ENCODE results near the gene P3H4.

P3H4 gene

DNA sequence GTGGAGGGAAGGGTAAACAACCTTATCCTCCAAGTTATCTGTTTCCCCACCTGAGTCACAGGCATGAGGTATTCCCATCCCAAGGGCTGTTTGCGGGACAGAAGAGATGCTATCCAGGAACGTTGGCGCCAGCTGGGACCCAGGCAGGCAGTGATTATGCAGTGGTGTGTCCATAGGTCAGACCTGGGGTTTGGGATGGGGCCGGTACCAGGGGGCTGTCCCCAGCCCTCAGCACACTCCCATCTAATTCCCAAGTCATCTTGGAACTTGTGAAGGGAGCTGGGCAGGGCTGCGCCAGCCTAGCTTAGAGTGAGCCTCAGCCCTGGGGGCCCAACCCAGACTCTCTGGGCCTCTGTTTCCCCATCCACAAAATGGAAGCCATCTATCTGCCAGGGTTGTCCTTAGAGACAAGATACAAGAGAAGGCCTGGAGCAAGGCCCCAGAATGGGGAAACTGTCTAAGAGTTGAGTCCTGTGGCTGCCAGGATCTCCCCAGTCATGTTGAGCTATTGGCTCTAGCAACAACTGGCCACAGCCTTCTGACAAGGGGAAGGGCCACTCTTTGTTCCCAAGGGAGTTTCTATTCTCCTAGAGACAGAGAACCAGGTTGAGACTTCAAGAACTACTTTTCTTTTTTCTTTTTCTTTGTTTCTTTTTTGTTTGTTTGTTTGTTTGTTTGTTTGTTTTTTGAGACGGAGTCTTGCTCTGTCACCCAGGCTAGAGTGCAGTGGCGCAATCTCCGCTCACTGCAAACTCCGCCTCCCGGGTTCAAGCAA is 15.4 kb downstream of the P3H4 start:
- H3K4me3 ChIP-seq (ENCODE audit: low read depth, low read length) = no peak overlapping the region
- TF ChIP-seq CTCF (IDR thresholded peaks at IDR 0.05; ENCODE audit: control insufficient read depth, extremely low read depth, insufficient read depth) = no peak
- DNase-seq (ENCODE audit: low read depth) = no peak

DNA sequence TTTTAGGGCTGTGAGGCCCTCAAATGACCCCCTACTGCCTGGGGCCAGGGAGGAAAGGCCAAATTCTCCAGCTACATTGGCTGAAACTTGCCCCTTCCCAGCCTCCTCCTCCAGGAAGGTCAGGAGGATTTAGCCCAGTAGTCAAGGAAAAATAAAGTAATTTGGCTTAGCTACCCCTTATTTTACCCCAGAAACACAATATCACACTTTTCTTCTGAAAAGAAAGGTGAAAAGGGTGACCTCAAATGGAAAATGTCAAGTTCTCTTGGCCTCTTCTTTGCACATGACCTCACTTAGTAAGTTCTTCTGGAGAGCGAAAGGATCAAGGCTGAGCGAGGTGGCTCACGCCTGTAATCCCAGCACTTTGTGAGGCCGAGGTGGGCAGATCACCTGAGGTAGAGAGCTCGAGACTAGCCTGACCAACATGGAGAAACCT is 17.2 kb downstream of the P3H4 start:
- no peak for TF ChIP-seq CTCF (IDR thresholded peaks at IDR 0.05; ENCODE audit: control insufficient read depth, extremely low read depth, insufficient read depth)
- DNase-seq (ENCODE audit: low read depth) = no peak
- H3K4me3 ChIP-seq (ENCODE audit: low read depth, low read length) = no peak overlapping the region

DNA sequence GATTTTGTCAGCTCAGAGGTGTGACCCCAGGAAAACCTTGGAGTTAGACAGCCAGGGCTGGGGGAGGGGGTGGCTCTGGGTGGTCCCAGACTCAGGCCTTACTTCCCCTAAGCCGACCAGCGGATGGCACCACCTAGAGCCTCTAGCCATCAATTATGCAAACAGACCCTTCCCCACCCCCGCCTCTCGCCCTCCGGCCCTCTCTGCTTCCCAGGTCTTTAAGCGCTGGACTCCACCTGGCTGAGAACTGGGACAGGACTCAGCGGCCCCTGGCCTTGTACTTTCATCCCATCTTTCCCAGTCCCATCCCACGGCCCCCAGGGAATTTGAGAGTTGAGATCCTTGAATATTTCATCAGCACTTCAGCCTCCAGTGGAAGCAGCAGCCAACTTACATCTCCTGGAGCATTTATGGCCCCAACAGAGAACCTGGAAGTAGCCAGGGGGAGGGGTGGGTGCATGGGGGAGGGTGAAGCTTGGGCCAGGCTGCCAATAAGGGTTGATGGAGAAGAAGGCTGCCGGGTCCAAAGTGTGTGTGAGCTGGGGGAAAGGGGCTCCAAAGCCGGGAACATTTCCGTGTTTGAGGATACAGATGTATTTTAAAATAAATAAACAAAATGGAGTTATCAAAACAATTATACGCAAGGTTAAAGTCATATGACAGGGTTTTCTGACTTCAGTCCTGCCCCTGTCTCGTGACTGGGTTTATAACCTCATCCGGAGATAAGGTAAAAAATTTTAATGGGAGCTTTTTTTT is 17.8 kb downstream of the P3H4 start:
- H3K4me3 ChIP-seq (ENCODE audit: low read depth, low read length) = no peak overlapping the region
- no peak for TF ChIP-seq CTCF (IDR thresholded peaks at IDR 0.05; ENCODE audit: control insufficient read depth, extremely low read depth, insufficient read depth)
- no peak for DNase-seq (ENCODE audit: low read depth)

GRCh38 chr17:41792845-41793783 is 18.6 kb downstream of the P3H4 start:
- DNase-seq (ENCODE audit: low read depth) = no peak
- no peak overlapping the region for H3K4me3 ChIP-seq (ENCODE audit: low read depth, low read length)
- no peak for TF ChIP-seq CTCF (IDR thresholded peaks at IDR 0.05; ENCODE audit: control insufficient read depth, extremely low read depth, insufficient read depth)

DNA sequence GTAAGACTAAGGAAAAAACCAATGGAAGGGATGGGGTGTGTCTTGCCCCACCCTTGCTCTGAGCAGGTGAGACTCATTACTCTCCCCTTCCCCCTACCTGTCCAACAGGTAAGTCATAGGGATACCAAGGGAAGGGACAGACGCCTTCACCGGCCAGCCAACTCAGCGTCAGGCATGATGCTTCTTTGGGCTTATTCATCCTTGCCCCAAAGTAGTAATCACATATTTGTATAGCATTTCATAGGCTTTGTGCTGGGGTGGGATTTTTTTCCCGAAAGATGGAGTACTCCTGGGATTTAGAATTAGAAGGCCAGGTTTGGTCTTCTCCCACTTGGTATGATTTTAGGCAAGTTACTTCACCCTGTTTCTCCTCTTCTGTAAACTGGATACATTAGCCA is 24.7 kb downstream of the P3H4 start:
- peak overlapping the region; percentile 41 for H3K4me3 ChIP-seq (ENCODE audit: low read depth, low read length)
- TF ChIP-seq CTCF (IDR thresholded peaks at IDR 0.05; ENCODE audit: control insufficient read depth, extremely low read depth, insufficient read depth) = no peak
- no peak for DNase-seq (ENCODE audit: low read depth)

DNA sequence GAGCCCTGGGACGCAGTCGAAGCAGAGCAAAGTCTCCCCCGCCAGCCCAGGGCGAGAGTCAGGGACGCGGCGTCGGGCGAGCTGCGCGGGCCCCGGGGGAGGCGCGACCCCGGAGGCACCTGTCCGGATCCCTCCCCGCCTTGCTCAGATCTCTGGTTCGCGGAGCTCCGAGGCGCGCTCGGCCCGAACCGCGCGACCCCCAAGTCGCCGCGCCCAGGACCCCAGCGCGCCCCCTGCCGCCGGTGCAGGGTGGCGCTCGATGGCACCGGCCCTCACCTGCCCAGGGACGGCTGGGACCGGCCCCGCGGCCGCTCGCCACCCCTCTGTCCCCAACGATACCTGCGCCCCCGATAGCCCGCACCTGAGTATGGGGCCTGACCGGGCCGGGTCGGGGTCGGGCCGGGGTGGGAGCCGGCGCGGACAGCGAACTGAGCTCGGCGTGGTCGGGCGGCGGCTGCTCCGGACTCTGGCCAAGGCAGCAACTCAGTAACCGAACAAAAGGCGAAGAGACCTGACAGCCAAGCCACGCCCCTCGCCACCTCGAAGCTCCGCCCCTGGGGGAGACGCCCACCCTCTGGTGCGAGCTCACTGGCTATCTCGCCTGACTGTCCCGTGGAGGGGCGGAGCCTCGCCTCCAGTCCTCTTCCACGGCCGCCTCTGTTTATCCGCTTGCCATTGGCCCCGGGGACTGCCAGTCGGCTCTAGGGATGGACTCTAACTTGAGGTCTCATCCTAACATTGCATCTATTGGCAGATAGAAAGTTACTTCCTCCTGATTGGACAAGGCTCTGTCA is 25.3 kb downstream of the P3H4 start, which contains the start of gene JUP:
Gene JUP, minus strand, starts transcription at position 485 of the 794 bp plus-strand sequence. CDS start 14,857 bp downstream, outside the sequence.
- TF ChIP-seq CTCF (IDR thresholded peaks at IDR 0.05; ENCODE audit: control insufficient read depth, extremely low read depth, insufficient read depth) = peak; percentile 76

More for the DNA sequence above, 25.3 kb downstream of the P3H4 start, which contains the start of gene JUP:
- H3K4me3 ChIP-seq (ENCODE audit: low read depth, low read length) = peak within 1 kb of the TSS; percentile 88
- peak; percentile 100 for DNase-seq (ENCODE audit: low read depth)

Data from LNCaP clone FGC (cell line).